NCI-H1930 (cell line): ENCODE results near the gene NFATC2.

Experiments
- DNase-seq, 2 experiments: peaks; one replicate each; lab custom pipeline; 2025; lab: John Stamatoyannopoulos, UW

NFATC2 gene

GRCh38 chr20:51429696-51430095, 112.8 kb downstream of the NFATC2 start:
- DNase-seq = no peak

DNA sequence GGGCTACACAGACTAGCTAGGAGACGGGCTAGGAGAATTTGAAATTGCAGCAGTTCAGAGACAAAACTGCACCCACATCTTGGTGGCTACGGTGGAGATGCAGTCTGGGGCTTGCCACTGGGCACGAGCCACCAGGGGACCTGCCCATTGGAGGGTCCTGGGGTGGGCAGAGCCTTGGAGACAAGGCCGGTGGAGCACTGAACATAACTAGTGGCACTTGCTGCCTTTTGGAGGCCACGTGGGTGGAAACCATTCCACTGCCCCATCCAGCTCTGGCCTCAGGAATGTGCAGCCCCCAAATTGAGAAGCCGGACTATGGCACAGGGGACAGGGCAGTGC, 113.4 kb downstream of the NFATC2 start:
- DNase-seq = no peak

DNA sequence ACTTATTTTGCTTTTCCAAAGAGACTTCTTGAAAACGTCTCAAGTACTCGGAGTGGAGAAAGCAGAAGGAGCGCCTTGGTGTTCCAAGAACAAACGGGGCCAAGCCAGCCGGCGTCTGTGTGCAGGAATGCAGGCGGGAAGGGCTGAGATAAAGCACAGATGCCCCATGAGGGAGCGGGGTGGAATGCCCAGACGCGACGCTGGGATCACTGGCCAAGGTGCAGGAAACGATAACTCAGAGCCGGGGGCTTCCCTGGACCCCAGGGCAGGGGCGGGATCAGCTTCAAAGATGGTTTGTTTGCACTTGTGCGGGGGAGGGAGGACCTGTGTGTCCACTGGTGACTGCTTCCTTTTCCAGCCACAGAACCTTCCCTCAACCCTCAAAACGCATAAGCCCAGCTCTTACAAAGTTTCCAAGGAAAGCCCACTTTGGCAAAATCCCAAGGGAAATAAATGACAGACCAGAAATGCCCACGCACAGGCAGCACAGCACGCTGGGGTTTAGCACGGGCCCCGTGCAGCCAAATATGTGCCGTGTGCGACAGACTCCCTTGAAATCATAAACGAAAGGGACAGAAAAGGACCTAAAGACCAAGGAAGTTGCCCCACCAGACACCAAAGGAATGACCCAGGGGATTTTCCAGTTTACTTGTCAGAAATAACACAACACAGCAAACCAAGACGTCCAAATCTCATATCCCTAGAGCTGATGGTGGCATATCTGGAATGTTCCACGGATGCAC, 113.9 kb downstream of the NFATC2 start:
- DNase-seq = no peak

DNA sequence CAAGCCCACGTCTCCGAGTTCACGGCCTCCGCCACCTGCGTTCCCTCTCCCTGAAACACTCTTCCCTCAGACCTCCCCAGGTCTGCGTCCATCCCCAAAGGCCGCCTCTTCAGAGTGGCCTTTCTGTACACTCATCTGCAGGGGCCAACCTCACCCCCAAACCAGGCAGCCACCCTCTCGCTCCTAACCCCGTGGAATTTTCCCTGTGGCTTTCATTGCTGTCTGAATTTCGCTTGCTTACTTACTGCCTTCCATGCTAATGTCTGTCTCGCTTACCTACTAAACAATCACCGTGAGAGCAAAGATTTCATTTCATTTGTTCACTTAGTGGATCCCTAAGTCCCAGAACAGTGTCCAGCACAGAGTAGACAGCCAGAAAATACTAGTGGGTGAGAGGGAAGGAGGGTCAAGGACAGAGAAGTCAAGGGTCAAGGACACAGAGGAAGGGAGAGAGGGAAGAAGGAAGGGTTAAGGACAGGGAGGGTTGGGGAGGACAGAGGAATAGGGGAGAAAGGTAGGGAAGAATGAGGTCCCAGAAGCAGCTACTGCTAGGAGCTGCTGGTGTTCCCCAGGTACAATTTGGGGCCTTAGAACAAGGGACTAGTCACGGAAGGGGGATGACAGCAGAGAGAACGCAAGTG, 114.7 kb downstream of the NFATC2 start:
- DNase-seq = no peak

DNA sequence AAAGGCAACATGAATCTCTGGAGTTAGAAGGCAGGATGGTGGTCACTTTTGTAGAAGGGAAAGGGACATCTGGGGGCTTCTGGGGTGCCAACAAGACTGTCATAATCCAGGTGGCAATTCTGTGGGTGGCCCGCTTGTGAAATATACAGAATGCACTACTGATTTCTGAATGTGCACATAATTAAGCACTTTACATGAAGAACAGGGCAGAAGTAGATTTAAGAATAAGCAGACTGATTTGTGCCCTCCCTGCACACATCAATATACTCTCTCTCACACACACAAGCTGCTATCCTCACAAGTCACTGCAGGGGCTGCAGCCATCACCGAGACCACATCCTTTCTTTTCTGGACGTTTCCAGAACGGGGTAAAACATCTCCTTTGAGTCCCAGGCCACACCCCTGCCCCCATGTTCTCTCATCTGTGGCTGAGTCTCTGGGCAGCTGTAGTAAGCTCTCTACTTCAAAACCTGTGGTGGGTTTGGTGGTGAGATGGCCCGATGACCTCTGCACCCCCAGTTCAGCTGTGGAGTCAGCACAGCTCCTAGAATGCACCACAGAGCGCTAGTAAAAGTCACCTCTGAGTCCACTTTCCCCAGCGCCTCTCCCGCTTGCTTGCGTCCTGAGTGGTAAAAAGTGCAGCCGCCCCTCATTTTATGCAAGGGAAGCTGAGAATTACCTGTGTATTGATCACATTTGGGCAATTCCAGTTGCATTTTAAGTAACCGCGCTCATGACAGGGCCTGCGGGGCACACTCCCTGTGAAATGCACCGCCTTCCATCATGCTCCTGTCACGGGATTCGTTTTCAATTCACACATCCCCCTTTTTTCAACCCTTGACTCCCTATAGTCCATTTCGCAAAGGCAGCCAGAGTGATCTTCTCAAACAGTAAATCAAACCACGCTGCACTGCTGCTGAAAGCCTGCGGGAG, 115.5 kb downstream of the NFATC2 start:
- no peak for DNase-seq

DNA sequence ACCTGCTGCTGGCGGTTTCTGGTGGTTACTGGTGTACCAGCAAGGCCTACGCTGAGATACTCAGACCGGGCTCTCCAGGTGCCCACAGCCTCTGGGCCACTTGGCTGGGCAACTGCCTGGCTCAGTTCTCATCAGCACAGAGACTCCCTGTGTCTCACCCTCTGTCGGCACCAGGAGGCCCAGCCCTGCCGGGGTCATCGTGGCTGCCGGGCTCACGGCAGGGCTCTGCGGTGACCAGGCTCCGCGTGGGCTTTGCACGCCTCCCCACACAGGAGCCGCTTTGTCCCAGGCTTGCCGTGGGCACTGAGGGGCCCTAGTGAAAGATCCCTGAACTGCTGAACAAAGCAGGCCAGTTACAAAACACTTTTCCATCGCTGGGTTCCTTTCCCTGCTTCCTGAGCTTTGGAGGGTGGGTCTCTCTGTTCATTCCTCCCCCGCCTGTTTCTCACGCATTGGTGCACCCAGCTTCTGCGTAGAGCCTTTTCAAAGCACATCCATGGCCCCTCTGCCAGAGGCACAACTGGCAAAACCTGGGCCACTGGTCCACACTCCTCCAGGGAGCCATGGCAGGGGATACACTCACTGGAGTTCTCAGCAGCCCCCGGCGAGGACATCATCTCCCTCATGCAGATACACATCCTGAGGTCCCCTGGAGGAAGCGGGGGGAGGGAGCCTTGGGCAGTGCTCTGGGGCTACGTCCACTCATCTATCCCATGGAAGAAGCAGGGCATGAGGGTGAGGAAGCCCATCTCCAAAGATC, 117.0 kb downstream of the NFATC2 start:
- no peak for DNase-seq

DNA sequence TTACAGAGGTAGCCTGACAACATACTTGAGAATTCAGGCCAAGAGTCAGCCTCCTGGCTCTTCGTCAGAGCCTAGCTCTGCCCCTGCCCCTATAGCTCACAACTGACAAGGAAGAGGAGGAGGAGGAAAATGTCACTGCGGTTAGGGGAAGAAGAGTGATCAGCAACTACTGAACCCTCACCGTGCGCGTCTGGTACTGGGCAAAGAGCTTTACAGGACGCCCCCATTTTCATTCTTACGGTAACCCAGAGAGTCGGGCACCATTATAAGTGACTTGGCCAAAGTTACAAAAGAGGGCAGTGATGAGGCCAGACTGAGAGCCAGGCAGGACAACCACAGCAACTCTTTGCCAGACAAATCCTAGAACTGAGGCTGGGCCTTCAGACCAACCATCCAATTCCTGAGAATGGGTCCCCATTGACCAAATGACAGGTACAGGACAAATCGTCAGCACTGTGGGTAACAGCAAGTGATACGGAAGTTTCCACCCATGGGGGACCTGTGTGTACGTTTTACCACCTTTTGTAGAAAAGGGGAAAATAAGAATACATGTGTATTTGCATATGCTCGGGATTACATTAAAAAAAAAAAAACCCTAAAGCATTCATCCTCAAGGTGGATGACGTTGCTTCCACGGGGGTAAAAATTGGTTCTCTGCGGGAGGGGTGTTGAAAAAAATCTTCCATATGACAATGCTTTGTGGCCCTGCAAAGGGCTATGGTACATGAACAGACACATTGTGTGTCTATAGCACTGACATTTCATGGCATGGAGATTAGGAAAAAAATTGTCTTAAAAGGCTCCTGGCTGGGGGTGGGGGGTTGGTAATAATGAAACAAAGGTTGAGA, 118.0 kb downstream of the NFATC2 start:
- no peak for DNase-seq

DNA sequence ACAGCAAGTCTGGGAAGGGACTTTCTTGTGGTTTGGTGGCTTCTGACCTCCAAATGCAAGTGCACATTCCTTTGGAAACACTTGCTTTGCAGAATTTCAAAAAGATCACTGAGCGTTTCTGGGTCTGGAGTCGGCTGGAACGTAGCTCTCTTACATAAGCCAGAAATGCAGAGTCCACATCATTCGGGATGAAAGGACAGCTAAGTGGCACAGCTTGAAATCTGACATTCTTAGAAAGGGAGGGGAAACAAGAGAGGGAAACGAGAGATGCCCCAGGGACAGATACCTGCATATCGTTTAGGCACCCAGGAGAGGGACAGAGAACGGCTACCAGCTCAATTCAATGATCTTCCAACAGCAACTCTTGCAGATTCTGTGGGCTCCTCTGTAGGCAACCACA, 118.7 kb downstream of the NFATC2 start:
- DNase-seq = no peak

GRCh38 chr20:51423290-51423667, 119.2 kb downstream of the NFATC2 start:
- DNase-seq = no peak

DNA sequence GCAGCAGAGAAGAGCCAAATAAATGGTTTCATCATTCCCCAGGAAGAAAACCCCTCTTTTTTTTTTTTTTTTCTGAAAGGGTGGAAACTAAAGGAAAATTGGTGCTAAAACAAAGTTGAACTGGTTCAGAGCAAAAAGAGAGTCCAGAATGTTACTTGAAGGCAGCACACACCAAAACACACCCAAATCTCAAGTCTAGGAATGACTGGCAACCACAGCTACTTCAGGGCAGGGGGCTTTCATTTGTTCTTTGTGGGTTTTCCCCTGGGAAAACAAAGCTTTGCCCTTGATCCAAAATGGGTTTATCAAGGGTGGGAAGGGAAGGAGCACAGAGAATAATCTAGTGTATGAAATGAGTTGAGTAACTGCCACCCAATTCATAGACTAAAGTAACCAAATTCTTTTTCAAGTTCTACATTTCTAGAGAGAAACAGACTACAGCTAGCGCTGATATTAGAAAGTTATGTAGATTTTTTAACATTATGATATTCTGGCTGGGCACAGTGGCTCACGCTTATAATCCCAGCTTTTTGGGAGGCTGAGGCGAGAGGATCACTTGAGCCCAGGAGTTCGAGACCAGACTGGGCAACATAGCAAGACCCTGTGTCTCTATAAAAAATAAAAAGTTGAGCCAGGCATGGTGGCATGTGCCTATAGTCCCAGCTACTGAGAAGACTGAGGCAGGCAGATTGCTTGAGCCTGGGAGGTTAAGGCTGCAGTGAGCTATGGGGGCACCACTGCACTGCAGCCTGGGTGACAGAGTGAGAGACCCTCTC, 119.8 kb downstream of the NFATC2 start:
- no peak for DNase-seq

DNA sequence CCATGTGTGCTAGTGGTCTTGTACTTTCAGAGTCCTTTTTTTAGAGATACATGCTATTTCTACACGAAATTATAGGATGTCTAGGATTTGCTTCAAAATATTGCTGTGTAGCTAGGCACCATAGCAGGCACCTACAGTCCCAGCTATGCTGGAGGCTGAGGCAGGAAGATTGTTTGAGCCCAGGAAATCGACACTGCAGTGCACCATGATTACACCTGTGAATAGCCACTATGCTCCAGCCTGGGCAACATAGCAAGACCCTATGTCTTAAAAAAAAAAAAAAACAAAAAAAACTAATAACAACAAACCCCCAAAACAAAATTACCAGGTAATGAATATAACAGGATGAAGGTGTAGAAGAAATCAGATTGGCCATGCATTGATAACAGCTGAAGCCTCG, 121.7 kb downstream of the NFATC2 start:
- DNase-seq = no peak

- no peak for DNase-seq
Observed at GRCh38 chr20:51420111-51420510, 122.4 kb downstream of the NFATC2 start.

DNA sequence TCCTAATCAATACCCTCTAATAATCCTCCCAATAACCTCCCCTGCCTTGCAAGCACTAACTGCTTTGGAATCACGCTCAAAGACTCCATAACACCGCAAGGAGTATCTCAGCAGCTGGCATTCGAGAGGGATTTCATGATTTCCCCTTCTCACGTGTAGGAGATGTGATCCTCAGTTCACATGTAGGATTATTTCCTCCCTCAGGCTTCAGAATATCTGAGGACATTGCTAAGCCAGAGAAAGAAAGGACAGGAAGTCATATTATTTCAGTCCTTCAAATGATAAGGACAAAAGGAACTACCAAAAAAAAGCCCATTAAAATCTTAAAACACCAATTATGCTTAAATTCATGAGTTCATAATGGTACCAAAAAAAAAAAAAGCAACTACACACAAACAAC, 122.9 kb downstream of the NFATC2 start:
- DNase-seq = no peak

- DNase-seq = no peak
Observed at GRCh38 chr20:51419231-51419630, 123.3 kb downstream of the NFATC2 start.

DNA sequence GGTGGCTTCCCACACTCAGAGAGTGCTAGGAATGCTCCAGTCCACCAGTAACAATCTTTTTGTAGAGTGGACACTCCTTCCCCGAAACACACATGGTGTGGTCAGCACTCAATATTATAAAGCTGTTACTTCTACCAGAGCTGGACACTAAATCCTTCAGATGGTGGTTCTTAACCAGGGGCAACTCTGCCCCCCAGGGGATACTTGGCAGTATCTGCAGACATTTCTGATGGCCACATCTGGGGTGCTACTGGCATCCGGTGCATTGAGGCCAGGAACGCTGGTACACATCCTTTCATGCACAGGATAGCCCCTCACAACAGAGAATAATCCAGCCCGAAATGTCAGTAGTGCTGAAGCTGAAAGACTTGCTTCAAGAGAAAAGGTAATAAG, 124.4 kb downstream of the NFATC2 start:
- no peak for DNase-seq

GRCh38 chr20:51417250-51418136, 125.0 kb downstream of the NFATC2 start:
- DNase-seq = no peak

DNA sequence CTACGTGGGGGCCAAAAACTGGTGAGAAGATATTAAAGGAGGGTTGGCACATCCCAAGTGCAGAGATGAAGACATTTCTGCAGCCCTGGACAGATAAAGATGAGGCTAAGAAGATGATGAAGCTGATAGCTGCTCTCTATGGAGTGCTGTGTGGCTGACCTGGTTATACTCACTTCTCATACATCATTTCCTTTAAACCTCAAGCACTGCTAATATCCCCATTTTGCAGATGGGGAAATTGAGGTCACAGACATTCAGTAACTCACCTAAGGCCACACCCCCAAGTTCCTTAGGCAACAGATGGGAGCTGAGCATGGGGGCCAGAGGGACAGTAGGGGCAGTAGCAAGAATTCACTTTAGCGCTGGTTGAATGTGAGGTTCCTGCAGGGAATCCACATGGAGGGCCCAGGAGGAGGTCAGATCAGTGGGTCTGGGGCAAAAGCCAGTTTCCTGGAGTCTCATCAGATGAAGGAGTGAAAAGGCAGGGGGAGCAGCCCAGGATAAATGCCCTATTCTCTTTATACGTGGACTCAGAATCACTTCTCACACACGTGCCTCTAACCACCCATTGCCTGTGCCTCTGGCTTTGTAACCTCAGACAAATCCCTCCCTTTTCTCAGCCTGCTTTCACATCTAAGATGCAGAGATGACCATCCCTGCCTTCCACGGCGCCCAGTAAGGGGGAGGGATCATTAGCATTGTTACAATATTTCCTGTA, 125.8 kb downstream of the NFATC2 start:
- DNase-seq = no peak

GRCh38 chr20:51413857-51414256, 128.7 kb downstream of the NFATC2 start:
- DNase-seq = no peak
